HL-60 (cell line): ENCODE measurements around the gene ATP8A2.

ENCODE experiments used
- DNase-seq, 2 experiments: peaks; one replicate each; pipeline ENCODE4 v3.0.0-alpha.2; 2010 to 2020; ENCODE audit warnings: low read depth in 1 of 2, low spot score in 1 of 2
- H3K27ac ChIP-seq: fragments of 250-450 bp; sonication (Bioruptor Pico); replicated peaks from 2 replicates; pipeline ENCODE4 v1.5.1; 2020; ENCODE audit warnings: mild to moderate bottlenecking, moderate library complexity
- H3K27me3 ChIP-seq: fragments of 250-450 bp; sonication (Bioruptor Pico); 2 replicates; pipeline ENCODE4 v1.5.1; 2021; ENCODE audit warnings: mild to moderate bottlenecking, moderate library complexity; ENCODE audit not compliant: insufficient read depth, poor library complexity, severe bottlenecking
- H3K4me3 ChIP-seq: replicated peaks from 2 replicates; pipeline ENCODE4 v1.5.1; 2011; ENCODE audit warnings: mild to moderate bottlenecking, control low read depth, low read length; ENCODE audit not compliant: insufficient read depth
- GABPA ChIP-seq: IDR thresholded peaks from 2 replicates; pipeline ENCODE4 v1.6.1; 2012; ENCODE audit warnings: low read depth
- POLR2AphosphoS5 ChIP-seq: IDR thresholded peaks from 2 replicates; pipeline ENCODE4 v1.6.1; 2012; ENCODE audit warnings: low read depth
- SPI1 ChIP-seq: IDR thresholded peaks from 2 replicates; pipeline ENCODE4 v1.6.1; 2012; ENCODE audit warnings: low read depth, mild to moderate bottlenecking, borderline replicate concordance
- TF ChIP-seq, protein P1 (sequence below): IDR thresholded peaks from one replicate; pipeline ENCODE4 v1.5.1; 2011; ENCODE audit warnings: low read length, control low read depth, inconsistent platforms; ENCODE audit not compliant: insufficient read depth
- TF ChIP-seq, protein P2 (sequence below): IDR thresholded peaks from 2 replicates; pipeline ENCODE4 v1.6.1; 2012; ENCODE audit warnings: low read depth; ENCODE audit not compliant: insufficient replicate concordance

ATP8A2 gene

DNA sequence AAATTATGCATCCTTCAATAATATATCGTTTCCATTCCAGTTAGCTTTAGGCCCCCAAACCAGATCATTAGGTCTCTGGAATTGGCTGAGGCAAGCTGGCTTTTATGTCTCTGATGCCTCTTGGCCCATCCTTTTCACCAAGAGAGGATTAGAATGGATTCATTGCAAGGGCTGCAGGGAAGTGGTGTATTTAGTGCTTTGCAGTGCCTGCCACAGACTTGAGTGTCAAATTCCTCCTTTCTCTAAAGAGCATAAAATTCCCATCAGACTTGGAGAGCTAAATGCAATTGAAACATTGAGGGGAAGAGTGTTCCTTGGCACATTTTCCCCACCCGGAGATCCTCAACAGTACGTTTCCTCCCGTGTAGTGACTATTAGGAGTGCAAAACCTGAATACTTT, 302.6 kb downstream of the ATP8A2 start:
- DNase-seq: no peak
- TF ChIP-seq SPI1 (no peak), POLR2AphosphoS5 (no peak), GABPA (no peak)
- TF ChIP-seq, protein P1, sequence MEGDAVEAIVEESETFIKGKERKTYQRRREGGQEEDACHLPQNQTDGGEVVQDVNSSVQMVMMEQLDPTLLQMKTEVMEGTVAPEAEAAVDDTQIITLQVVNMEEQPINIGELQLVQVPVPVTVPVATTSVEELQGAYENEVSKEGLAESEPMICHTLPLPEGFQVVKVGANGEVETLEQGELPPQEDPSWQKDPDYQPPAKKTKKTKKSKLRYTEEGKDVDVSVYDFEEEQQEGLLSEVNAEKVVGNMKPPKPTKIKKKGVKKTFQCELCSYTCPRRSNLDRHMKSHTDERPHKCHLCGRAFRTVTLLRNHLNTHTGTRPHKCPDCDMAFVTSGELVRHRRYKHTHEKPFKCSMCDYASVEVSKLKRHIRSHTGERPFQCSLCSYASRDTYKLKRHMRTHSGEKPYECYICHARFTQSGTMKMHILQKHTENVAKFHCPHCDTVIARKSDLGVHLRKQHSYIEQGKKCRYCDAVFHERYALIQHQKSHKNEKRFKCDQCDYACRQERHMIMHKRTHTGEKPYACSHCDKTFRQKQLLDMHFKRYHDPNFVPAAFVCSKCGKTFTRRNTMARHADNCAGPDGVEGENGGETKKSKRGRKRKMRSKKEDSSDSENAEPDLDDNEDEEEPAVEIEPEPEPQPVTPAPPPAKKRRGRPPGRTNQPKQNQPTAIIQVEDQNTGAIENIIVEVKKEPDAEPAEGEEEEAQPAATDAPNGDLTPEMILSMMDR: no peak
- TF ChIP-seq, protein P2, sequence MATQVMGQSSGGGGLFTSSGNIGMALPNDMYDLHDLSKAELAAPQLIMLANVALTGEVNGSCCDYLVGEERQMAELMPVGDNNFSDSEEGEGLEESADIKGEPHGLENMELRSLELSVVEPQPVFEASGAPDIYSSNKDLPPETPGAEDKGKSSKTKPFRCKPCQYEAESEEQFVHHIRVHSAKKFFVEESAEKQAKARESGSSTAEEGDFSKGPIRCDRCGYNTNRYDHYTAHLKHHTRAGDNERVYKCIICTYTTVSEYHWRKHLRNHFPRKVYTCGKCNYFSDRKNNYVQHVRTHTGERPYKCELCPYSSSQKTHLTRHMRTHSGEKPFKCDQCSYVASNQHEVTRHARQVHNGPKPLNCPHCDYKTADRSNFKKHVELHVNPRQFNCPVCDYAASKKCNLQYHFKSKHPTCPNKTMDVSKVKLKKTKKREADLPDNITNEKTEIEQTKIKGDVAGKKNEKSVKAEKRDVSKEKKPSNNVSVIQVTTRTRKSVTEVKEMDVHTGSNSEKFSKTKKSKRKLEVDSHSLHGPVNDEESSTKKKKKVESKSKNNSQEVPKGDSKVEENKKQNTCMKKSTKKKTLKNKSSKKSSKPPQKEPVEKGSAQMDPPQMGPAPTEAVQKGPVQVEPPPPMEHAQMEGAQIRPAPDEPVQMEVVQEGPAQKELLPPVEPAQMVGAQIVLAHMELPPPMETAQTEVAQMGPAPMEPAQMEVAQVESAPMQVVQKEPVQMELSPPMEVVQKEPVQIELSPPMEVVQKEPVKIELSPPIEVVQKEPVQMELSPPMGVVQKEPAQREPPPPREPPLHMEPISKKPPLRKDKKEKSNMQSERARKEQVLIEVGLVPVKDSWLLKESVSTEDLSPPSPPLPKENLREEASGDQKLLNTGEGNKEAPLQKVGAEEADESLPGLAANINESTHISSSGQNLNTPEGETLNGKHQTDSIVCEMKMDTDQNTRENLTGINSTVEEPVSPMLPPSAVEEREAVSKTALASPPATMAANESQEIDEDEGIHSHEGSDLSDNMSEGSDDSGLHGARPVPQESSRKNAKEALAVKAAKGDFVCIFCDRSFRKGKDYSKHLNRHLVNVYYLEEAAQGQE: no peak
- Histone ChIP-seq H3K27ac (no peak overlapping the region), H3K4me3 (no peak overlapping the region), H3K27me3 (peaks cover 5% of the 10 kb centered on the region)

DNA sequence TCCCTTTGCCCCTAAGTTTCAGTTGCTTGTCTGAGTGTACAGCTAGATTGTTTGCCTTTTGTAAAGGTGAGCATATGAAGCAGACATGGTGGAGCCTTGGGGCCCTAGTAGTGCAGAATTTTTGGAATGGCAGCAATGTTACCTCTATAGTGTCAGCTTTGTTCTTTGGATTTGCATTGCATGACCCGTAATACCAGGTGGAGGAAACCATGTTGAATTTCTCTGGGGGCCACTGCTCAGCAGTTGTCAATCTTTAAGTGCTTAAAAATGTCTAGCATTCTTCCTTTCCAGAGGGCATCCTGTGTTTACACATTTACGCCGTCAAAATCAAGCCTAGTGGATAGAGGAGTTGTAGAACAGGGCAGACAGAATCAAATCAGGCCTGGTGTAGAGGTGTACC, 303.3 kb downstream of the ATP8A2 start:
- TF ChIP-seq GABPA (no peak), POLR2AphosphoS5 (no peak)
- TF ChIP-seq, protein P1: no peak
- TF ChIP-seq, protein P2: no peak
- DNase-seq: no peak
- Histone ChIP-seq H3K4me3 (no peak overlapping the region), H3K27me3 (peaks cover 5% of the 10 kb centered on the region), H3K27ac (no peak overlapping the region)

DNA sequence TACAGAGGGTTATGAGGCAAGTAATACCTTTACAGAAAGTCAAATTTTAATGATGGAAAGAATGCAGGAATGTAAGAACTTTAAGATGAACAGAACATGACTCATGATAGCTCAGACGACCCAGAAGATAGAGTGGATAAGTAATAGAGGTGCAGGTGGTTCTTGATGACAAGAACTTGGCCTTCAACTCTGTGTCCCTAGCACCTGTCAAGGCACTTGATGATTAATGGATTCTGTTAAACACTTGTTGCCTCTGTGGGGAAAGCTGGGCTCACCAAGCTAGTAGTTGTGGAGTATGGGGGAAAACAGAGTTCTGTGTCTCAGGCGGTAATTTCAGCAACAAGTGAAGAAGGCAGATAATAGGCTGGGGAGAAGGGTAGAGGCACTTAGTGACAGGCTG, 306.2 kb downstream of the ATP8A2 start:
- DNase-seq: no peak
- TF ChIP-seq POLR2AphosphoS5 (no peak), GABPA (no peak), SPI1 (no peak)
- TF ChIP-seq, protein P2: no peak
- TF ChIP-seq, protein P1: no peak
- no peak overlapping the region for H3K27ac ChIP-seq
- peaks cover 5% of the 10 kb centered on the region for H3K27me3 ChIP-seq
- H3K4me3 ChIP-seq: no peak overlapping the region
